GM12878 (cell line): ENCODE measurements around the gene ARHGEF25. TPM values are rescaled to one million over a fixed set of nuclear protein-coding genes. Genes with fewer than 3 reads are reported as not detected.
"Not testable (repeated sequence)": the region's sequence is repeated elsewhere in the genome, so short reads cannot be mapped to it uniquely, and the experiment has no call there.

Experiments used
- ATAC-seq: fragments of 200-7000 bp; cut with Tn5 transposase; 3 replicates; pipeline ENCODE4 v1.9.1; 2020; ENCODE audit warnings: mild to moderate bottlenecking, moderate library complexity
- BruUV-seq: library from RNA; stranded (reverse); fragments of 400-500 nt; replicated peaks from 2 replicates; lab custom pipeline; 2021; lab: Mats Ljungman, UMichigan
- CTCF ChIA-PET: fragments of 300-600 bp; sonication (Branson Sonifier 250); formaldehyde crosslinking; extraction: SDS; loops from one replicate; lab custom pipeline; 2021; ENCODE audit warnings: inconsistent platforms; lab: Yijun Ruan, JAX
- POLR2A ChIA-PET: fragments of 350-600 bp; formaldehyde crosslinking; extraction: SDS; loops from one replicate; lab custom pipeline; 2021; ENCODE audit warnings: inconsistent platforms; lab: Charles Lee
- RAD21 ChIA-PET: fragments of 300-600 bp; sonication (Branson Sonifier 250); formaldehyde crosslinking; loops from one replicate; lab custom pipeline; 2023; ENCODE audit warnings: antibody characterized with exemption; ENCODE audit not compliant: unreplicated experiment; lab: Charles Lee
- SMC1A ChIA-PET: fragments of 300-600 bp; sonication (Branson Sonifier 250); formaldehyde crosslinking; loops from one replicate; lab custom pipeline; 2023; ENCODE audit not compliant: unreplicated experiment, uncharacterized antibody; lab: Charles Lee
- DNase-seq: peaks from one replicate; pipeline ENCODE4 v3.0.0-alpha.2; 2011; ENCODE audit warnings: low read depth, low spot score
- FAIRE-seq: peaks from 3 replicates; lab custom pipeline; 2011; peaks lifted over from hg19 to GRCh38; lab: Jason Lieb, UNC
- H2AFZ ChIP-seq: 2 replicates; pipeline ENCODE4 v1.6.0; 2011; ENCODE audit warnings: low read depth, low read length, control low read depth; ENCODE audit not compliant: control insufficient read depth
- H3K27ac ChIP-seq: 2 replicates; pipeline ENCODE4 v1.5.1; 2011; ENCODE audit warnings: control low read depth; ENCODE audit not compliant: control insufficient read depth, insufficient read depth
- H3K27me3 ChIP-seq, 2 experiments: replicated peaks in 1 of 2; 2 replicates each; pipeline versions ENCODE4 v1.6.0 to v1.6.1; 2011; ENCODE audit warnings: low read length in 1 of 2; ENCODE audit not compliant: control insufficient read depth in 2 of 2, insufficient read depth in 2 of 2
- H3K36me3 ChIP-seq, 2 experiments: 2 replicates each; pipeline ENCODE4 v1.5.1; 2011; ENCODE audit warnings: low read length in 1 of 2; ENCODE audit not compliant: control insufficient read depth in 2 of 2, insufficient read depth in 2 of 2
- H3K4me1 ChIP-seq: 2 replicates; pipeline ENCODE4 v1.6.1; 2011; ENCODE audit warnings: mild to moderate bottlenecking, low read length, moderate library complexity, mixed read lengths; ENCODE audit not compliant: control insufficient read depth, insufficient read depth
- H3K4me2 ChIP-seq: 2 replicates; pipeline ENCODE4 v1.6.0; 2011; ENCODE audit warnings: control low read depth; ENCODE audit not compliant: control insufficient read depth, insufficient read depth
- H3K4me3 ChIP-seq: fragments of 200-600 bp; sonication (generic); 2 replicates; pipeline ENCODE4 v1.5.1; 2016
- H3K79me2 ChIP-seq: 2 replicates; pipeline ENCODE4 v1.6.0; 2011; ENCODE audit warnings: low read length; ENCODE audit not compliant: control insufficient read depth, insufficient read depth
- H3K9ac ChIP-seq: 2 replicates; pipeline ENCODE4 v1.8.0; 2011; ENCODE audit warnings: low read length, control low read depth, mixed read lengths; ENCODE audit not compliant: control insufficient read depth, insufficient read depth
- H3K9me3 ChIP-seq: replicated peaks from 3 replicates; pipeline ENCODE4 v1.5.1; 2011; ENCODE audit warnings: mild to moderate bottlenecking, low read length; ENCODE audit not compliant: control insufficient read depth, insufficient read depth
- H4K20me1 ChIP-seq: 2 replicates; pipeline ENCODE4 v1.6.0; 2011; ENCODE audit not compliant: control insufficient read depth, insufficient read depth
- WGBS: methylation state at CpG from one replicate; pipeline ENCODE4 v1.1.6; 2016; ENCODE audit warnings: low lambda C conversion rate; ENCODE audit not compliant: insufficient replicate concordance, insufficient coverage; ENCODE audit errors: missing lambda C conversion rate; 5-methylcytosine and 5-hydroxymethylcytosine counted together
- in situ Hi-C: fragments of 300-500 bp; cut with MboI; formaldehyde crosslinking; loops from 9 replicates; pipeline ENCODE4 v1.14.3; 2018; ENCODE audit warnings: mixed read lengths
- intact Hi-C: fragments of 100-400 bp; cut with micrococcal nuclease; formaldehyde crosslinking; loops from one replicate; pipeline ENCODE4 v1.14.2; 2022; ENCODE audit not compliant: unreplicated experiment
- polyA plus RNA-seq, 11 experiments: library from polyadenylated mRNA; depleted of rRNA in 4 of 11; unstranded in 6 of 11; stranded (reverse) in 5 of 11; fragments of >200 nt; fragmentation: Nextera tagmentation in 4 of 11; fragmentation: Illumina TruSeq in 1 of 11; extraction: Ambion mirVana in 4 of 11; extraction: Trizol in 1 of 11; gene quantifications; 1 replicate in 1 of 11; 2 replicates in 10 of 11; pipeline versions ENCODE4 v1.2.1 to v1.2.3, GENCODE V29; 2011 to 2016; ENCODE audit warnings: inconsistent platforms in 2 of 11, missing spikeins in 2 of 11, low read depth in 1 of 11
- total RNA-seq, 4 experiments: library from RNA; depleted of rRNA in 3 of 4; stranded (reverse); fragments of >200 nt in 3 of 4; fragmentation: Illumina TruSeq in 1 of 4; extraction: Trizol in 1 of 4; gene quantifications; 2 replicates each; pipeline versions ENCODE4 v1.2.1 to v1.2.3, GENCODE V29; 2013 to 2021
- TF ChIP-seq, protein P1 (sequence below): fragments of 150-350 bp; IDR thresholded peaks from 2 replicates; pipeline ENCODE4 v1.6.1; 2014; ENCODE audit warnings: mild to moderate bottlenecking, low read depth, low read length

The ARHGEF25 gene
- total and polyA plus RNA-seq, 10 of the 15 experiments (the other 5 are each of a cell fraction or from before 2014, with no cell fraction given), result 0.08 to 4.5 (median 1.2) TPM; not detected in 3

GRCh38 chr12:57641699-57642442 lies 30.6 kb downstream of the ARHGEF25 start (continued):
- TF ChIP-seq, protein P1, sequence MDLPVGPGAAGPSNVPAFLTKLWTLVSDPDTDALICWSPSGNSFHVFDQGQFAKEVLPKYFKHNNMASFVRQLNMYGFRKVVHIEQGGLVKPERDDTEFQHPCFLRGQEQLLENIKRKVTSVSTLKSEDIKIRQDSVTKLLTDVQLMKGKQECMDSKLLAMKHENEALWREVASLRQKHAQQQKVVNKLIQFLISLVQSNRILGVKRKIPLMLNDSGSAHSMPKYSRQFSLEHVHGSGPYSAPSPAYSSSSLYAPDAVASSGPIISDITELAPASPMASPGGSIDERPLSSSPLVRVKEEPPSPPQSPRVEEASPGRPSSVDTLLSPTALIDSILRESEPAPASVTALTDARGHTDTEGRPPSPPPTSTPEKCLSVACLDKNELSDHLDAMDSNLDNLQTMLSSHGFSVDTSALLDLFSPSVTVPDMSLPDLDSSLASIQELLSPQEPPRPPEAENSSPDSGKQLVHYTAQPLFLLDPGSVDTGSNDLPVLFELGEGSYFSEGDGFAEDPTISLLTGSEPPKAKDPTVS, result no peak

- H3K4me2 ChIP-seq, POLR2A ChIA-PET, DNase-seq, BruUV-seq, H3K4me3 ChIP-seq, H2AFZ ChIP-seq, H3K79me2 ChIP-seq, H3K36me3 ChIP-seq, FAIRE-seq, ATAC-seq, CTCF ChIA-PET, in situ Hi-C loops, RAD21 ChIA-PET, H3K9me3 ChIP-seq, H3K27me3 ChIP-seq, H4K20me1 ChIP-seq, H3K4me1 ChIP-seq, intact Hi-C loops, H3K9ac ChIP-seq, H3K27ac ChIP-seq: not testable (repeated sequence)
- 80% methylated on average over 12 of the region's 13 CpGs for WGBS
- SMC1A ChIA-PET, result interaction anchor here (1.5 kb wide), 1 partner anchor 10 kb away, joined by 4 read pairs; no protein-coding TSS in a partner anchor
These were observed 34.9 kb downstream of the ARHGEF25 start for GRCh38 chr12:57645990-57646658.

- H2AFZ ChIP-seq, SMC1A ChIA-PET, H3K4me1 ChIP-seq, H4K20me1 ChIP-seq, in situ Hi-C loops, POLR2A ChIA-PET, RAD21 ChIA-PET, intact Hi-C loops, DNase-seq, H3K79me2 ChIP-seq, CTCF ChIA-PET, FAIRE-seq, H3K4me3 ChIP-seq, H3K9me3 ChIP-seq, H3K36me3 ChIP-seq, H3K9ac ChIP-seq, H3K27ac ChIP-seq, H3K27me3 ChIP-seq, H3K4me2 ChIP-seq, ATAC-seq, BruUV-seq: not testable (repeated sequence)
- WGBS, result 76% methylated on average over 8 of the region's 15 CpGs
These were observed 35.4 kb downstream of the ARHGEF25 start for GRCh38 chr12:57646659-57647049.
